Pulmonary artery endothelial cell (primary cell): ENCODE measurements around the gene API5. TPM values are rescaled to one million over a fixed set of nuclear protein-coding genes. Genes with fewer than 3 reads are reported as not detected.
"Not testable (repeated sequence)": the region's sequence is repeated elsewhere in the genome, so short reads cannot be mapped to it uniquely, and the experiment has no call there.

Experiments used
- DNase-seq: peaks from one replicate; pipeline ENCODE4 v3.0.0-alpha.2; 2011; ENCODE audit warnings: low read depth, low spot score
- total RNA-seq: library from RNA; depleted of rRNA; stranded (reverse); fragments of >200 nt; gene quantifications from 2 replicates; pipeline ENCODE4 v1.2.3, GENCODE V29; 2014

Gene API5
- total RNA-seq, result 82.9 and 105 TPM in 2 replicates

- DNase-seq, result peak; percentile 87
Measured at GRCh38 chr11:43311791-43312607, at the start of gene API5. Gene API5 (plus strand): TSS chr11:43311996. CDS start chr11:43312128, 132 bp downstream.

GRCh38 chr11:43267856-43268580 lies 43.8 kb upstream of the API5 start:
- no peak for DNase-seq

- no peak for DNase-seq
Measured at GRCh38 chr11:43268786-43269185, 43.0 kb upstream of the API5 start.

GRCh38 chr11:43269254-43269918 lies 42.4 kb upstream of the API5 start:
- no peak for DNase-seq

- DNase-seq, result no peak
Measured at GRCh38 chr11:43270468-43270867, 41.3 kb upstream of the API5 start.

GRCh38 chr11:43278193-43278956 lies 33.4 kb upstream of the API5 start:
- no peak for DNase-seq

GRCh38 chr11:43282607-43283440 lies 29.0 kb upstream of the API5 start:
- DNase-seq, result no peak

GRCh38 chr11:43285826-43286225 lies 26.0 kb upstream of the API5 start:
- DNase-seq, result no peak

- DNase-seq, result no peak
Measured at GRCh38 chr11:43289368-43289767, 22.4 kb upstream of the API5 start.

GRCh38 chr11:43298397-43298796 lies 13.4 kb upstream of the API5 start:
- DNase-seq, result no peak

- no peak for DNase-seq
Measured at GRCh38 chr11:43315966-43316365, 4.2 kb downstream of the API5 start.

- no peak for DNase-seq
Measured at GRCh38 chr11:43316451-43316850, 4.7 kb downstream of the API5 start.

GRCh38 chr11:43327987-43328386 lies 16.2 kb downstream of the API5 start:
- DNase-seq, result peak; percentile 94

- no peak for DNase-seq
Measured at GRCh38 chr11:43328482-43328881, 16.7 kb downstream of the API5 start.

- DNase-seq, result no peak
Measured at GRCh38 chr11:43341159-43341558, 29.4 kb downstream of the API5 start.

- DNase-seq, result not testable (repeated sequence)
Measured at GRCh38 chr11:43351426-43351825, 39.6 kb downstream of the API5 start.

- DNase-seq, result no peak
Measured at GRCh38 chr11:43354311-43354710, 42.5 kb downstream of the API5 start.

- DNase-seq, result no peak
Measured at GRCh38 chr11:43356336-43356735, 44.5 kb downstream of the API5 start.

- DNase-seq, result no peak
Measured at GRCh38 chr11:43358279-43358800, 46.5 kb downstream of the API5 start.

- peak; percentile 73 for DNase-seq
Measured at GRCh38 chr11:43358801-43359421, 47.1 kb downstream of the API5 start, which contains the start of gene TTC17. Gene TTC17 (plus strand): TSS chr11:43358920. CDS start chr11:43358955, 35 bp downstream.
